ENCODE measurements around the gene TMEM18.

The TMEM18 gene

GRCh38 chr2:675051-675450 is 2.2 kb downstream of the TMEM18 start:
- no peak for DNase-seq (ENCODE audit: low read depth in 1 of 2, low spot score in 1 of 2)
- TF ChIP-seq JUND (IDR thresholded peaks at IDR 0.05; ENCODE audit: low read depth): no peak
- in situ Hi-C loops (cut with HindIII; ENCODE audit: low pct_unique_long_range_greater_than_20kb, low sequenced_read_pairs): no loop called here

- TF ChIP-seq JUND (IDR thresholded peaks at IDR 0.05; ENCODE audit: low read depth): no peak
- DNase-seq (ENCODE audit: low read depth in 1 of 2, low spot score in 1 of 2): no peak
- in situ Hi-C loops (cut with HindIII; ENCODE audit: low pct_unique_long_range_greater_than_20kb, low sequenced_read_pairs): no loop called here
Observed at GRCh38 chr2:674321-674985, 2.8 kb downstream of the TMEM18 start.

GRCh38 chr2:673615-674320 is 3.4 kb downstream of the TMEM18 start:
- in situ Hi-C loops (cut with HindIII; ENCODE audit: low pct_unique_long_range_greater_than_20kb, low sequenced_read_pairs): no loop called here

GRCh38 chr2:673016-673415 is 4.2 kb downstream of the TMEM18 start:
- in situ Hi-C loops (cut with HindIII; ENCODE audit: low pct_unique_long_range_greater_than_20kb, low sequenced_read_pairs): no loop called here
- no peak for DNase-seq (ENCODE audit: low read depth in 1 of 2, low spot score in 1 of 2)
- TF ChIP-seq JUND (IDR thresholded peaks at IDR 0.05; ENCODE audit: low read depth): no peak

More at GRCh38 chr2:673615-674320, 3.4 kb downstream of the TMEM18 start:
- DNase-seq (ENCODE audit: low read depth in 1 of 2, low spot score in 1 of 2): no peak
- TF ChIP-seq JUND (IDR thresholded peaks at IDR 0.05; ENCODE audit: low read depth): no peak

- DNase-seq (ENCODE audit: low read depth in 1 of 2, low spot score in 1 of 2): no peak
- no peak for TF ChIP-seq JUND (IDR thresholded peaks at IDR 0.05; ENCODE audit: low read depth)
- in situ Hi-C loops (cut with HindIII; ENCODE audit: low pct_unique_long_range_greater_than_20kb, low sequenced_read_pairs): no loop called here
Observed at GRCh38 chr2:672606-672905, 4.7 kb downstream of the TMEM18 start.

- TF ChIP-seq JUND (IDR thresholded peaks at IDR 0.05; ENCODE audit: low read depth): no peak
- in situ Hi-C loops (cut with HindIII; ENCODE audit: low pct_unique_long_range_greater_than_20kb, low sequenced_read_pairs): no loop called here
- DNase-seq (ENCODE audit: low read depth in 1 of 2, low spot score in 1 of 2): no peak
Observed at GRCh38 chr2:671787-672605, 5.2 kb downstream of the TMEM18 start.

- TF ChIP-seq JUND (IDR thresholded peaks at IDR 0.05; ENCODE audit: low read depth): no peak
- DNase-seq (ENCODE audit: low read depth in 1 of 2, low spot score in 1 of 2): no peak
- in situ Hi-C loops (cut with HindIII; ENCODE audit: low pct_unique_long_range_greater_than_20kb, low sequenced_read_pairs): no loop called here
Observed at GRCh38 chr2:671072-671471, 6.1 kb downstream of the TMEM18 start.

GRCh38 chr2:670637-671036 is 6.6 kb downstream of the TMEM18 start:
- TF ChIP-seq JUND (IDR thresholded peaks at IDR 0.05; ENCODE audit: low read depth): no peak
- in situ Hi-C loops (cut with HindIII; ENCODE audit: low pct_unique_long_range_greater_than_20kb, low sequenced_read_pairs): no loop called here
- no peak for DNase-seq (ENCODE audit: low read depth in 1 of 2, low spot score in 1 of 2)

GRCh38 chr2:669323-669722 is 7.9 kb downstream of the TMEM18 start:
- DNase-seq (ENCODE audit: low read depth in 1 of 2, low spot score in 1 of 2): no peak
- in situ Hi-C loops (cut with HindIII; ENCODE audit: low pct_unique_long_range_greater_than_20kb, low sequenced_read_pairs): no loop called here
- no peak for TF ChIP-seq JUND (IDR thresholded peaks at IDR 0.05; ENCODE audit: low read depth)

- in situ Hi-C loops (cut with HindIII; ENCODE audit: low pct_unique_long_range_greater_than_20kb, low sequenced_read_pairs): no loop called here
- TF ChIP-seq JUND (IDR thresholded peaks at IDR 0.05; ENCODE audit: low read depth): no peak
- DNase-seq (ENCODE audit: low read depth in 1 of 2, low spot score in 1 of 2): no peak
Observed at GRCh38 chr2:668000-668398, 9.2 kb downstream of the TMEM18 start.

- no peak for TF ChIP-seq JUND (IDR thresholded peaks at IDR 0.05; ENCODE audit: low read depth)
- peak; percentile 42 to 59 for DNase-seq (ENCODE audit: low read depth in 1 of 2, low spot score in 1 of 2)
- in situ Hi-C loops (cut with HindIII; ENCODE audit: low pct_unique_long_range_greater_than_20kb, low sequenced_read_pairs): no loop called here
Observed at GRCh38 chr2:667332-667999, 9.7 kb downstream of the TMEM18 start.

GRCh38 chr2:666441-666840 is 10.8 kb downstream of the TMEM18 start:
- no peak for DNase-seq (ENCODE audit: low read depth in 1 of 2, low spot score in 1 of 2)
- in situ Hi-C loops (cut with HindIII; ENCODE audit: low pct_unique_long_range_greater_than_20kb, low sequenced_read_pairs): no loop called here
- no peak for TF ChIP-seq JUND (IDR thresholded peaks at IDR 0.05; ENCODE audit: low read depth)
